ENCODE data around the gene PNKD.
"Not testable (repeated sequence)": the region's sequence is repeated elsewhere in the genome, so short reads cannot be mapped to it uniquely, and the experiment has no call there.

Gene PNKD

GRCh38 chr2:218257390-218257981 is 12.8 kb upstream of the PNKD start:
- DNase-seq, result peak; percentile 74

GRCh38 chr2:218259099-218259961 is 11.0 kb upstream of the PNKD start:
- no peak for DNase-seq

DNA sequence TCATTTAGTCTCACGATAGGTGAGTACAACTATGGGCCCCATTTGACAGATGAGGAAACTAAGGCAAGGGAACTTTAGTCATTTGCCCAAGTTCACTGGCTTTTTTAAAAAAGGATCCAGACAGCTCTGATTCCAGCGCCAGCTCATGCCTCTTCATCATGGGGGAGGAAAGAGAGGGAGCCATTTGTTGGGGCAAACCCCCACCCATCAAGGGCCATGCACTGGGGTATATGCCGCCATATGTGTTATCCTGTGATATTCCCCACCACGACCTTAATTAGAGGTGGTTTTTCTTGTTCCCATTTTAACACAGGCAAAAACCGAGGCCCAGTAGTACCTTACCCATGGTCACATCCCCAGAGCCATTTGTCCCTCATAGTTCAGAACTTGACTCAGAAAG is 10.2 kb upstream of the PNKD start:
- DNase-seq, result no peak

GRCh38 chr2:218260742-218261422 is 9.4 kb upstream of the PNKD start, which contains the start of gene GPBAR1:
GPBAR1 (plus strand) TSS chr2:218261015; CDS start chr2:218262725, 1,710 bp downstream.
- no peak for DNase-seq

- DNase-seq, result no peak
These were observed 8.7 kb upstream of the PNKD start for GRCh38 chr2:218261423-218262236.

- DNase-seq, result no peak
These were observed 8.1 kb upstream of the PNKD start for GRCh38 chr2:218262237-218262600.

DNA sequence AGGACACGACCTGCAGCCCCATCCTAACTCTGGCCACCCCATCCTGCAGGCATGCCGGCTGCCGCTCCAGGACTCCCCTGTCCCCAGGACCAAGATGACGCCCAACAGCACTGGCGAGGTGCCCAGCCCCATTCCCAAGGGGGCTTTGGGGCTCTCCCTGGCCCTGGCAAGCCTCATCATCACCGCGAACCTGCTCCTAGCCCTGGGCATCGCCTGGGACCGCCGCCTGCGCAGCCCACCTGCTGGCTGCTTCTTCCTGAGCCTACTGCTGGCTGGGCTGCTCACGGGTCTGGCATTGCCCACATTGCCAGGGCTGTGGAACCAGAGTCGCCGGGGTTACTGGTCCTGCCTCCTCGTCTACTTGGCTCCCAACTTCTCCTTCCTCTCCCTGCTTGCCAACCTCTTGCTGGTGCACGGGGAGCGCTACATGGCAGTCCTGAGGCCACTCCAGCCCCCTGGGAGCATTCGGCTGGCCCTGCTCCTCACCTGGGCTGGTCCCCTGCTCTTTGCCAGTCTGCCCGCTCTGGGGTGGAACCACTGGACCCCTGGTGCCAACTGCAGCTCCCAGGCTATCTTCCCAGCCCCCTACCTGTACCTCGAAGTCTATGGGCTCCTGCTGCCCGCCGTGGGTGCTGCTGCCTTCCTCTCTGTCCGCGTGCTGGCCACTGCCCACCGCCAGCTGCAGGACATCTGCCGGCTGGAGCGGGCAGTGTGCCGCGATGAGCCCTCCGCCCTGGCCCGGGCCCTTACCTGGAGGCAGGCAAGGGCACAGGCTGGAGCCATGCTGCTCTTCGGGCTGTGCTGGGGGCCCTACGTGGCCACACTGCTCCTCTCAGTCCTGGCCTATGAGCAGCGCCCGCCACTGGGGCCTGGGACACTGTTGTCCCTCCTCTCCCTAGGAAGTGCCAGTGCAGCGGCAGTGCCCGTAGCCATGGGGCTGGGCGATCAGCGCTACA is 7.4 kb upstream of the PNKD start:
- no peak for DNase-seq

DNA sequence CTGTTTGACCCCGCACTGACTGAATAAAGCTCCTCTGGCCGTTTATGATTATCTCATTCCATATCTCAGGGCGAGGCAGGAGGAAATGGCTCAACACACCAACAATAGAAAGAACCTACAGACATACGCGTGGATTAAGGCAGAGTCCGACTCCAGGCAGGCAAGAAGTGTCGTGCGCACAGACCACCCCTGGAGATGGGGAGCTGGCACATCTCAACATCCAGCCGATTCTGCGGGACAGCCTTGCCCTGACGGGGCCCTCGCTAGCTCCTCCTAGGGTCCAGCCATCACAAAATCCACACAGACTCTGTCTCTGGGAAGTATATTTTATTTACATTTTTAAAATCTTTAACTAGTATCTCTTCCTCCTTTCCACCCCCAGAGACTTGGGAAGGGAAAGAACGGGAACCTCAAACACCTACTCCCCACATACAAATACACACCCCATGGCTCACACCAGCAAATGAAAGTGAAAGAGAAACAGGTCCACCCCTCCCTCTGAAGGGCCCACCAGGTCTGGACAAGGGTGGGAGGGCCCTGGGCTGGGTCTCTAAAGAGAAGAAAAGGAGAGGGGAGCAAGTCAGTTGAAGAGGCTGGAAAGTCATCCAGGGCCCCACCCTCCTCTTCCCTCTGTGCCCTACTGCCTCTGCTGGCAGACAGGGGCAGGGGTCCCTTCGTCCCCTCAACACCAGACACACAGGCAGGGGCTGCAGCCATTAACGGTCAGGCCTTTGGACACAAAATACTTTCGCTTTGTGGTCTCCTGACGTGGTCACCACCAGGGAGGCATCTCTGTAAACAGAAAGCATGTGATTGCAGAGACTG is 6.3 kb upstream of the PNKD start:
- no peak for DNase-seq

DNA sequence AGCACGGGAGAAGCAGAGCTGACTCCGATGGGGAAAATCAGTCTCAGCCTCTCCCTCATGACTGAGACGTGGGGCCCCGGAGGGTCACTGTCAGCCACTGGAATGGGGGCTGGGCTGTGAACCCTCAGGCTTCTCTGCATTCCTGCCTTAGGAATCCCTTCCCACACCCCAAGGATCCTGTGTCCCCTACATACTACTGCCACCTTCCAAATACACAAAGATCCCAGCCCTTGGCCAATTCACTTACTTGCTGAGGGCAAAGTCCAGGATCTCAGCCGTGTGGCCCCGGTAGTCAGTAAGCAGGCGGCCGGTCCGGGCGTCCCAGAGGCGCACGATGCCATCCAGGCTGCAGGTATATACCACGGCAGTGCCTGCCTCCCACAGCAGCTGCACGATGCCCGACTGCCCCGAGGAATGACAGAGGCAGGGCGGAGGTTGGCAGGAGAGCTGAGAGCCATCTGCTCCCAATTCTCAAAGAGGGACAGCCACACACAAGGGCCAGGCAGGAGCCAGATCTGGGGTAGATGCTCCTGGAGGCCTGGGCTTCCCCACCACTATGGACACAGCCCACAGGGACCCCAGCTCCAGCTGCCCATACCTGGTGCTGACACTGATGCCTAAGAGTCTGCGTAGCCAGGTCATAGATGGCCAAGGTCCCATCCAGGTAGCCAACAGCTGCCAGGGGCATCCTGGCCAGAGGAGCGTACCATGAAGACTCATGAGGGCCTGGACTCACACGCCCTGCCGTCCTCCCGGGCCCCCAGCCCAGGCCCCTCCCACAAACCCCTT is 5.4 kb upstream of the PNKD start:
- no peak for DNase-seq

- no peak for DNase-seq
These were observed 4.7 kb upstream of the PNKD start for GRCh38 chr2:218265626-218266025.

- no peak for DNase-seq
These were observed 3.9 kb upstream of the PNKD start for GRCh38 chr2:218266316-218266979.

DNA sequence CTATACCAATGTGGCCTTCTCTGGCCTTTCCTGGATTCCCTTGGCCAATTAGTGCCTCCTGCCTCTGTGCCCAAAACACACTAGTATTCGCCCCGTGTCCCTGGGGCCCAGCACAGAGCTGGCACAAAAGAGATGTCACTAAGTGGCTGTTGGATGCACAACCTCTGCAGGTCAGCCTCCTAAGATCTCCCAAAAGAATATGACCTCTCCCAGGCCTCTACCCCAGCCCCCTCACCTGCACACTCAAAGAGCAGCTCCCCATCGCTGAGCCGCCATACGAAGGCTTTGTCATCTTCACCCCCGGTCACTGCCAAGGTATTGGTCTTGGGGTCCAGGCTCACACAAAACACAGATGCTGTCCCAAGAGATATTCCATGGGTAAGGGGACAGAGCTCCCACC is 3.1 kb upstream of the PNKD start:
- no peak for DNase-seq

DNA sequence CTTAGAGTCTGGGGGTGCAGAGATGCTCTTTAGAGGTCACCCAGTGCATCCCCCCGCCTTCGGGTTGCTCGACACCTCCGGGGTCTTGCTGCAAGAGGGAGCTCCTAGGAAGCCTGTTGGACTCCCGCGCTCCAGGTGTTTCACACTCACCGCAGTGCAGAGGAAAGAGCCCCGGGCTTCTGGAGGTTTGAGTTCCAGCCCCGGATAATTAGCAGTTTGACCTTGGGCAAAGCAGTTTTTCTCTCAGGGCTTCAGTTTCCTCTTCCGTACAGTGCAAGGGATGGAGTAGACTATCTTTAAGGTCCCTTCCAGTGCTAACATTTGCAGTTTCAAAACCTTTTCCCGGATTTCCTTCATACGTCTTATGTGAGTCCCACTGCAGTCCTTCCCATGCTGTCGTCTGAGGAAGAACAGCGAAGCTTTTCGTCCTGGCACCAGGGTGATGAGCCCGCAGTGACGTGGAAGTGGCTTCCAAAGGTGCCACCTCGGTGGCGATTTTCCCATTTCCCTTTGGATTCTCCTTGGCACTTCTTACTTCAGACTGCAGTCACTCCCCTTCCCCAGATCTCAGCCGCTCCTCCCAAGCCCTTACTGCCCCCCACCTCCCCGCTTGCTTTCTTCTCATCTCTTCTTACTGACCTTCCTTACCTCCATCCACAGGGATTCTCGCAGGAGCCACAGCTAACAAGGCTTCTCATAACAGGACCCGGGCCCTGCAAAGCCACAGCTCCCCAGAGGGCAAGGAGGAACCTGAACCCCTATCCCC is 585 bp downstream of the PNKD start:
- no peak for DNase-seq

- DNase-seq, result no peak
These were observed 1.1 kb downstream of the PNKD start for GRCh38 chr2:218271487-218271797.

- DNase-seq, result no peak
These were observed 1.7 kb downstream of the PNKD start for GRCh38 chr2:218271865-218272530.

DNA sequence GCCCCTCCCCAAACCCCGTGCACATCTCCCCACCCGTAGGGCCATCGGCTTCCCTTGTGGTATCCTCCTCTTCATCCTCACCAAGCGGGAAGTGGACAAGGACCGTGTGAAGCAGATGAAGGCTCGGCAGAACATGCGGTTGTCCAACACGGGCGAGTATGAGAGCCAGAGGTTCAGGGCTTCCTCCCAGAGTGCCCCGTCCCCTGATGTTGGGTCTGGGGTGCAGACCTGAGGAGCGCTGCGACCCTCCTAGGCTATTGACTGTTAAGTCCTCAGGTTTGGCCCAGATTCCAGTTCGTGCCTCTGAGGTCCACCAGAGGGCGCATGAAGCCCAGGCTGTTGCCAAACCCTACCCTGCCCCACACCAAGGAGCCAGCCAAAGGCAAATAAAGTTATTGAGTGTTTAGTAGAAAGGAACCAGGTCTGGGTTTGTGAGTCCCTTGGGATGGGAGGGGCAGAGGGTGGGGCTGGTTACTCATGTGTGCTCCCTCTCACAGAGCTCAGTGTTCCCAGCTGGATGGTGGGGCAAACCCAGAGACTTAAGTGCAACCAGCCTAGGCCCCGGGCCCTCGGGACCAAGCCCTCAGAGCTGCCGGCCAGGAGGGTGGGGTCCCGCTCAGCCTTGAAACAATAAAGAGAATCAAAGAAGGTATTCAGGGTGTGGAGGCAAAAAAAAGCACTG is 2.4 kb downstream of the PNKD start:
- DNase-seq, result peak; percentile 82

- DNase-seq, result not testable (repeated sequence)
These were observed 3.0 kb downstream of the PNKD start for GRCh38 chr2:218273214-218273907.
